NOMO-1 treated with dmso at 0.1 percent for 144 hours (cell line): Measurements from ENCODE around the gene PDCD1LG2.
"Not testable (repeated sequence)": the region's sequence is repeated elsewhere in the genome, so short reads cannot be mapped to it uniquely, and the experiment has no call there.

Experiments
- DNase-seq: peaks from one replicate; lab custom pipeline; 2025; ENCODE audit not compliant: unreplicated experiment; lab: John Stamatoyannopoulos, UW

PDCD1LG2 gene

DNA sequence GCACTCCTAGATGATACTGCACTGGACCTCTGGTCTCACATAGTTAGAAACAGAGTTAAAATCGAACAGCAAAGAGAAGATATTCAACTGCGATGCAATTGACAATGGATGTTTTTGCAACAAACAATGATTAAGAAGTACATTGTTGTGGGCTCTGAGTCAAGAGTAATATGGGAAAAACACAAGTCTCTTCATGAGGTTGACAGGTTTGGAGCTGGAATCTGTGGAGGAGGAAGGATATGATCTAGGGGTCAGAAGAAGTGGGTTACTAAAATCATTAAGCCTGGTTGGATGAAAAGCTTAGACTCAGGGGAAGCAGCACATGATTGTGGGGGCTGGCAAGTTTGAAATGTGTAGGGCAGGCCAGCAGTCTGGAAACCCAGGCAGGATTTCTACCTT is 53.1 kb downstream of the PDCD1LG2 start:
- no peak for DNase-seq

DNA sequence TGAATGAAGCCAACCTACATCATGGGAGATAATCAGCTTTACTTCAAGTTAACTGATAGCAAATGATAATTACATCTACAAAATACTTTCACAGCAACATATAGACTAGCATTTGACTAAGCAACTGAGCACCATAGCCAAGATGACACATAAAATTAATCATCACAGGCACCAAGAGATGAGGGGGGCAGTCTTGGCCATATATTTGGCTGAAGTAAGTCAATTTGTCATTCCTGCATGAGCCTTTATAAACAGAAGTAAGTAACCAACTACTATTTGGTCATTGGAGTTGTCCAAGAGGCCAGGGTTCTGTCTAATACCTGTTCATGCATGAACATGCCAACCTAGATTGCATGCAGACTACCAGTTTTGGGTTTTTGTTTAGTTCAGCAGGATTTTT is 53.6 kb downstream of the PDCD1LG2 start:
- DNase-seq: no peak

GRCh38 chr9:5566054-5566618 is 55.8 kb downstream of the PDCD1LG2 start:
- no peak for DNase-seq

- no peak for DNase-seq
Measured at GRCh38 chr9:5568868-5569267, 58.5 kb downstream of the PDCD1LG2 start.

- DNase-seq: no peak
Measured at GRCh38 chr9:5569409-5569808, 59.1 kb downstream of the PDCD1LG2 start.

- DNase-seq: no peak
Measured at GRCh38 chr9:5569891-5570290, 59.6 kb downstream of the PDCD1LG2 start.

- no peak for DNase-seq
Measured at GRCh38 chr9:5571629-5572232, 61.4 kb downstream of the PDCD1LG2 start.

DNA sequence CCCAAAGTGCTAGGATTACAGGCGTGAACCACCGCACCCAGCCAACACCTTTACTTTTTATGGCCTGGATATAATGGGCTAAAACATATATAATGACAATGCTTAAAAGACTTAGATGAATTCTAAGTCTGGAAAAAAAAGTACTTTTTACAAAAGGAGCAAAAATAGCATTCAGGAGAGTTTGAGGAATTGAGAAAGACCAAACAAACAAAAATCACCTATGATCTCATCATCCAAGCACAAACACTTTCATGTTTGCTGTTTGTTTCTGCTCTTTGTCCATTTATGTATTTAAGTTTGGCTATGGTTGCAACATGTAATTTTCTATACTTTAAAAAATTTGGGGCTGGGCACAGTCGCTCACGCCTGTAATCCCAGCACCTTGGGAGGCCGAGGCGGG is 63.8 kb downstream of the PDCD1LG2 start:
- DNase-seq: no peak

DNA sequence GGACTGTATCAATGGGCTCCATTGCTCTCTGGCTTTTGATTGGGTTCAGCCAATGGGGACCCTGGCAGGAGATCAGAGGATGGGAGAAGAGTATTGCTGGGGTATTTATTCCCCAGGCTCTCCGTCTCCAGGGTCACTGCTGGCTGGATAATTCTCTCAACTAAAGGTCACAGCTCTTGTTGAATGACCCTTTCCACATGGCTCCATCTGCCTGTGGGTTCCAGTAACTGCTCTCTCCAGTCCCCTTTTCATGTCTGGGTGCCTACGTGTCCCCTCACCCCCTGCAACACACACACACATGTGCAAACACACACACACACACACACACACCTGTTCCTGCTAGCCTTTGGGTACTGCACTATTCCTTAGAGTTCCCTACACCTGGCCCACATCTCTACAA is 64.7 kb downstream of the PDCD1LG2 start:
- DNase-seq: no peak

DNA sequence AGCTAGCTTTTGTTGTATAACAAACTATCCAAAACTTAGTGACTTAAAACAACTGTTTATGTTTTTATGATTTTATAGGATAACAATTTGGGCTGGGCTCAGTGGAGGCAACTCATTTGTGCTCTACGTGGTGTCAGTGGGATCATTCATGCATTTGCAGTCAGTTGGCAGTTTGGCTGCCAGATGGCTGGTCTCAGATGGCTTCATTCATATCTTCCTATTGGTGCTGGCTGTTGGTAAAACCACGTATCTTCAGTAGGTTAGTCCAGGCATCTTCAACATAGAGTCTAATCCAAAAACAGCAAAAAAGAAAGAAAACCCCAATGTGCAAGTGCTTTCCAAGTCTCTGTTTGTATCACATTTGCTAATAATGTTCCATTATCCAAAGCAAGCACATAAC is 66.9 kb downstream of the PDCD1LG2 start:
- DNase-seq: no peak

DNA sequence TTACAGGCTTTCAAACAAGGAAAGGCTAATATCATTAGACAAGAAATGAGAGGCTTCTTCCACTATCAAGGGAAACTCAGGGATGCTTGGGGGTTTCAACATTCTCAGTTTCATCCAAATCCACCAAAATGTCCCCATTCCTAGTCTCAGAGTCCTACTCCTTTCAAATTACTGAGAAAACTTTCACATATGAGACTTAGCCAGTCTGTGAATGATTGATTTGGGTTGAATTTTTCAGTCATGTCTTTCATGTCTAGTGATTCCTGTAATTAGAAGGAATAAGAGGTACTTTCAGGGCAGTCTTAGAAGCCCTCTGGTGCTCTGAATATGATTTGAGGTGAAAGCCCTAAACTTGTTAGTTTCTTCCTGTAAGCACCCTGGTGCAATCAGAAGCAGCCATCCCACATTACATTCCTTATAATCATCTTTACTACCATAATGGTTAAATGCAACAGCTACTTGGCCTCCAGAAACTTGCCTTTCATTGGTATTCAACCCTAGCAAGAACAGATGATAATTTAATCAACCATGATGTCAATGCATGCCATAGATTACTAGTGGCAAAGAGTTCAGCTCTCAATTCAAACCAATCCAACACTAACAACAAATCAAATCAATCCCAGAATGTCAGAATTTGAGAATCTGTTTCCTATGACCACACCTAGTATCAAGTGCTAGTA is 67.8 kb downstream of the PDCD1LG2 start:
- no peak for DNase-seq

- DNase-seq: no peak
Measured at GRCh38 chr9:5578698-5579085, 68.4 kb downstream of the PDCD1LG2 start.

GRCh38 chr9:5579881-5580280 is 69.5 kb downstream of the PDCD1LG2 start:
- no peak for DNase-seq

DNA sequence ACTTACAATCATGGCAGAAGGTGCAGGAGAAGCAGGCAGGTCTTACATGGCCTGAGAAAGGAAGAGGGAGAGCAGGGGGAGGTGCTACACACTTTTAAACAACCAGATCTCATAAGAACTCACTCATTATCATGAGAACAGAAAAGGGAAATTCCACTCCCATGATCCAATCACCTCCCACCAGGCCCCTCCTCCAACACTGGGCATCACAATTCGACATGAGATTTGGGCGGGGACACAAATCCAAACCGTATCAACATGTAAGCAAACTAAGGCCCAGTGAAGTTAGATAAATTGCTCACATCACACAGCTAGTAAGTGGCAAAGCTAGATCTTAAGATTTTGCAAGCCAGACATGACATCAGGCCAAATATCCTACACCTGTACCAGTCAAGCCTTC is 70.3 kb downstream of the PDCD1LG2 start:
- DNase-seq: no peak

- DNase-seq: not testable (repeated sequence)
Measured at GRCh38 chr9:5581706-5582105, 71.4 kb downstream of the PDCD1LG2 start.

DNA sequence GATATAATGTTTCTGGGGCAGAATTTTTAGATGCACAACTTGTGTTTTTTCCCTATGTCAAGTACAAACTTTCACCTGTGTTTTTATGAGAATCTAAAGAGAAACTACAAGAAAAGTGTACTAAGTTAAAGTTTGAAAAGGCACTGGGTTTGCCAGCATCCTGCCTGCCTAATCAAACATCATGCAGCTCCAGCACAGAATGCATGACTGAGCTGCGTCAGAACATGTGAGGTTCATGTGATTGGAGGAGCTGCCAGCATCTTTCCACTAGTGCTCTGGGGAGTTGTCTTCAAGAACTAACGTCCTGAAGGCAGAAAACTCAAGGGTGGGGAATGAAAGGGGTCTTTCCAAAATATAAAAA is 72.5 kb downstream of the PDCD1LG2 start:
- DNase-seq: no peak

DNA sequence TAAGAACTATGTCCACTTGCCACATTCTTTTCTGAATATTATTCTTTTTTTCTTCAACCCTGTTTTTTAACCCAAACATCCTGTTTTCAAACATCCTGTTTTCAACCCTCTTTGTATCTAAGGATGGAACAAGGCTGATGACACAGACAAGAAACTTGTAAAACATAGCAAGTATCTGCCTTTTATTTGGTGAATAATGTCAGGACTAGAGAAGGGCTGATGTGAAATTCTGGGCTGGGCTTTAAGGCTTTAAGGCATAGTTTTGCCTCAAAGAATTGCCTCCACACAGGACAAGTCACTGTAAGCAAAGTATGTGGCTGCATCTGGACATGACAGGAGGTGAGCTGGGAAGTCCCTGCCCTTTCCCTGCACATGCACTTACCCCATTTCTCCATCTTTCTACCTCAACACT is 76.1 kb downstream of the PDCD1LG2 start:
- DNase-seq: no peak

- no peak for DNase-seq
Measured at GRCh38 chr9:5587024-5587423, 76.7 kb downstream of the PDCD1LG2 start.

- no peak for DNase-seq
Measured at GRCh38 chr9:5592231-5592630, 81.9 kb downstream of the PDCD1LG2 start.

GRCh38 chr9:5592904-5593303 is 82.6 kb downstream of the PDCD1LG2 start:
- DNase-seq: no peak

DNA sequence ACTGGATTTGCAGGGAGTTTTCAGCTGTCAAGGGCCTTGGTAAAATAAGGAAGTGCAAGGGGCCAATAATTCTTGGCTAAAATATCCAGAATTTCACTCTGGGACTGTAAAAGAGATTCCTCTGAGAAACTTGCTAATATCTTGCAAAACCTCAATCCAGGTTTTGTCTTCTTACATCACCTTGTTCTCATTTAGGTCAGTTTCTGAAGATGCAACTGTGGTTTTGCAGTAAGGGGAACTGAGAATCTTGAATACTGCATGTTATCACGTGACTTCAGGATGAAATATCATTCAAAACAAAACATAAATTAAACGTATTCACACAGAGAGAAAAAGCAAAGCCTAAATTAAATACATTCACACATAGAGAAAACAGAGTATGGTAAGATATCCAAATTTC is 83.6 kb downstream of the PDCD1LG2 start:
- no peak for DNase-seq

DNA sequence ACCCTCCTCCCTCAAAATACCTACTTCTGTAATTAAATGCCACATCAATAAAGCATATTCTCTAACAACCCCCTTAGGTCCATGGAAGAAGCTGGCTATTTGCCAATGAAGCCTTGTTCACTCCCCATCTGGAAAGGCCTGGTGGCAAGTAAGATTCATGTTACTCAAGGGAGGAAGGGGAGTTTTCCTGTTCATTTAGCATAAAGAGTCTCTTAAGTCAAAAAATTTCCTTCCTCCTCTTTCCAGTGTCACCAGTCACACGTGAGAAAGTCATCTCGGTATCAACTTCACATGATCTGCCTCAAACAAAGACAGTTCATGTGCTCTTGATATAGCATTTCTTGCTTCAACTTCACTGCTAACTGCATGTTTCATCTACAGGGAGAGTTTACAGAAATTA is 85.8 kb downstream of the PDCD1LG2 start:
- DNase-seq: no peak
